GM13977 (cell line): ENCODE results near the gene NPTN.

Experiments used
- DNase-seq: peaks from one replicate; pipeline ENCODE4 v3.0.0; 2012; ENCODE audit warnings: low spot score
- in situ Hi-C: fragments of 300-500 bp; cut with MboI; formaldehyde crosslinking; loops from one replicate; pipeline ENCODE4 v1.12.0; 2022; ENCODE audit warnings: low sequenced_read_pairs, low pct_unique_long_range_greater_than_20kb, mixed read lengths, inconsistent platforms; ENCODE audit not compliant: unreplicated experiment
- TF ChIP-seq, protein P1 (sequence below): IDR thresholded peaks from 2 replicates; pipeline ENCODE4 v1.5.1; 2012; ENCODE audit warnings: mild to moderate bottlenecking, control low read depth; ENCODE audit not compliant: insufficient read depth; ENCODE audit errors: extremely low read depth, missing control alignments

NPTN gene

DNA sequence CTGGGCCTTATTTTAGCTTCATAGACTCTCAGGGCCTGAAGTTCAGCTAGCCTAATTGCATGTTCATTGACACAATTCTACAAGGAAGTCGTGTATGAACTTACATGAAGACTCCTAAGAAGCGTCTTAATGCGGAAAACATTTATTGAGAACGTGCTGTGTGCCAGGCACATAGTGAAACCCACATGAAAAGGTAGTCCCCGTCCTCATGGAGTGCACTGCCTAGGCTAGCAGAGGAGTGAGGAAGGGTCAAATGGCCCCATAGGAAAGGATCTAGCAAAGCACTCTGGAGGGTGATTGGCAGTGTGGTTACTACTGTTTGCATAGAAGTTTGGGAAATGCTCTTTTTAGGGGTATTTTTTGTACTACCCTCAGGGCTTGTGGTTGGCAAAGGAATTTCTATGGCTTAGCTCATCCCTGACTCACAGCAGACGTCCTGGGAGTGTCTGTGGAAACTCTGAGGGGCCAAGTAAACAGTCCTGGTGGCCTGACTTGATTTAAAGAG, 854 bp upstream of the NPTN start:
- TF ChIP-seq, protein P1, sequence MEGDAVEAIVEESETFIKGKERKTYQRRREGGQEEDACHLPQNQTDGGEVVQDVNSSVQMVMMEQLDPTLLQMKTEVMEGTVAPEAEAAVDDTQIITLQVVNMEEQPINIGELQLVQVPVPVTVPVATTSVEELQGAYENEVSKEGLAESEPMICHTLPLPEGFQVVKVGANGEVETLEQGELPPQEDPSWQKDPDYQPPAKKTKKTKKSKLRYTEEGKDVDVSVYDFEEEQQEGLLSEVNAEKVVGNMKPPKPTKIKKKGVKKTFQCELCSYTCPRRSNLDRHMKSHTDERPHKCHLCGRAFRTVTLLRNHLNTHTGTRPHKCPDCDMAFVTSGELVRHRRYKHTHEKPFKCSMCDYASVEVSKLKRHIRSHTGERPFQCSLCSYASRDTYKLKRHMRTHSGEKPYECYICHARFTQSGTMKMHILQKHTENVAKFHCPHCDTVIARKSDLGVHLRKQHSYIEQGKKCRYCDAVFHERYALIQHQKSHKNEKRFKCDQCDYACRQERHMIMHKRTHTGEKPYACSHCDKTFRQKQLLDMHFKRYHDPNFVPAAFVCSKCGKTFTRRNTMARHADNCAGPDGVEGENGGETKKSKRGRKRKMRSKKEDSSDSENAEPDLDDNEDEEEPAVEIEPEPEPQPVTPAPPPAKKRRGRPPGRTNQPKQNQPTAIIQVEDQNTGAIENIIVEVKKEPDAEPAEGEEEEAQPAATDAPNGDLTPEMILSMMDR: no peak
- no peak for DNase-seq
- in situ Hi-C loops: no loop called here

DNA sequence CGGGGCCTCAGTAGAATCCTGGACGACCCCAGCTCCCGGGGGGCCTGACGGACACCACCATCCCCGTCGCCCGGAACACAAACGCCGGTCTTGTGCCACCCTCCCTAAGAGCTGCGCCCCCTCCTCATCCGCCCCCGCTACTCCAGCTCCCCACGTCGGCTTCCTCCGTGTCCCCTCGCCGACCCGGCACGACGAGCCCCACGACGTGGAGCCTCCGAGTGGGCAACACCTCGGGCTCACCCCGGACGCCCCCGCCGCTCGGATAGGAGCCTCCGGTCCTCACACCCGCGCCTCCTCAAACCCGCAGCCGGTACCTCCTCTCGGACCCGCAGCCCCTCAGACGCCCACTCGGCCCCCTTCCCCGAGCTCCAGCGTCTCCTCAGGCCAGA, 525 bp downstream of the NPTN start:
- in situ Hi-C loops: no loop called here
- DNase-seq: peak; percentile 19
- TF ChIP-seq, protein P1: no peak

DNA sequence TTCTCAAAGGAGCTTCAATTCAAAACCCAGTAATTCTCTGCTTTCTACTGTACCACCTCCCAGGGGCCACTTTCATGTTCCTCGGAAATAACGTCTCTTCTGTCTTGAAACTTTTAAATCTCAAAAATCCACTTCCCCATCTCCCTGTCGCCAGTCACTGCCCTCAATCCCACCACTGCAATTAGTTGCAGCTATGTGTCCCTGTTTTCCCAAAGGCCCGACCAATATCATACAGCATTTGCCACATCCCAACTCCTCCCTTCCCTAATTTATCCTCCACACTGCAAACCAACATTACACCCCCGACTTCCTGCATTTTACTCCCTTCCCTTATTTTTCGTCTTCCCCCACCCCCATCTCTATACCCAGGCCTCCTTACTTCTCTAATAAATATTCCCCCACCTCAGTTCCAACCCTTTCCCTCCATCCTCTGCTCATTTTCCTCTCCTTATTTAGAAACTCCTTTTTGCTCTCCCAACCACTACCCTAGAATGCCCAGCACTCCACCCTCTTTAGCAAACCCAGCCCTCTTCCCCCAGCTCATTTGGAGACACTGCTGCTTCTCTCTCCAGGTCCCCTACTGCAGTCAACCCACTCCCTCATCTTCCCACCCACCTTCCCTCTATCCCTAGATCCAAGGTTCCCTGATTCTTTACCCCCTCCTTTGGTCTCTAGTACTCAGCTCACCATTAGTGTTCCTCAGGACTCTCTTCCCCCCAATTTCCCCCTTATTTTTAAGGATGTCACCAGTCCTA, 1.1 kb downstream of the NPTN start:
- no peak for DNase-seq
- TF ChIP-seq, protein P1: no peak
- in situ Hi-C loops: no loop called here

DNA sequence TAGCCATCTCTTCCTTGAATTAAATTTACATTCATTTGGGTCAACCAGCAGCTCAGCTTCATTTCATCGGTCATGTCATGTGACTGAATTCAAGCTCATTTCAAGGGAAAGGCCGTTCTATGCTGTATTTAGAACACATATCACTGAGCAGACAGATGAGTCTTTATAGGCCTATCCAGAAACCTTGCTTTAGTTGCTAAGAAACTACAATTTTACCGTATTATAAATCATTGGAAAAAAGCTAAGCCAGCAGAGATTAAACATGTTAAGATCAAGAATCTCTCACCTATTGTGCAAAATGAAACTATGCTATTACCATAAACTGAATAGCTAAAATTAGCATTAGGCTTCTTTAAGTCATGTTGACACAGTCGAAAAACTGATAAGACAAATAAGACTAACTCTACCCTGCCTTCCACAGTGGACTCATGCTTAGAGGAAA, 2.2 kb downstream of the NPTN start:
- in situ Hi-C loops: no loop called here
- DNase-seq: no peak
- TF ChIP-seq, protein P1: no peak

DNA sequence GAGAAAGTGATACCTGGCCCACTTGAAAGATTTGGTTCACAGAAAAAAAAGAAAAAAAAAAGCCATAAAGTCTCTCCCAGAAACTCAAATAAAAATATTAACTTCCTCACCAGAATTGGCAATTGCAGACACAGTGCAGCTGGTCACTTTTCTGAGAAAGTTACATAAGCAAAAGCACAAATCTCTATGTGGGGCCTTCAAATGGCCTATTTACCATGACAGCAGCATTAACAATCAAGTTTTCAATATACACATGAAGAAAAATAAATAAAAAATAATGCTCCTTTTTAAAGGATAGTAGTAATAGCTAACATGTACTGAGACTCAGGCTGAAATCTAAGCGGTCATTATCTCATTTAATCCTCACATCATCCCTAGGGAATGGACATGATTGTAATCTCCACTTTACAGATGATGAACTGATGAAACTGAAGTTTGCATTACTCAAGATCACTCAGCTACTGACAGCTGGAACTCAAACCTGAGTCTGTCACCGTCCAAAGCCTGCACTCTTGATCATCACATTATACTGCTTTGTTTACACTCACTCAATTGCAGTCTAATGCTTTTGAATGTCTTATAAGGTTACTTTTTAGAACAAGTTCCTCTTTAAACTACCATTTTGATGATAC, 3.3 kb downstream of the NPTN start:
- in situ Hi-C loops: no loop called here
- DNase-seq: no peak
- TF ChIP-seq, protein P1: no peak

DNA sequence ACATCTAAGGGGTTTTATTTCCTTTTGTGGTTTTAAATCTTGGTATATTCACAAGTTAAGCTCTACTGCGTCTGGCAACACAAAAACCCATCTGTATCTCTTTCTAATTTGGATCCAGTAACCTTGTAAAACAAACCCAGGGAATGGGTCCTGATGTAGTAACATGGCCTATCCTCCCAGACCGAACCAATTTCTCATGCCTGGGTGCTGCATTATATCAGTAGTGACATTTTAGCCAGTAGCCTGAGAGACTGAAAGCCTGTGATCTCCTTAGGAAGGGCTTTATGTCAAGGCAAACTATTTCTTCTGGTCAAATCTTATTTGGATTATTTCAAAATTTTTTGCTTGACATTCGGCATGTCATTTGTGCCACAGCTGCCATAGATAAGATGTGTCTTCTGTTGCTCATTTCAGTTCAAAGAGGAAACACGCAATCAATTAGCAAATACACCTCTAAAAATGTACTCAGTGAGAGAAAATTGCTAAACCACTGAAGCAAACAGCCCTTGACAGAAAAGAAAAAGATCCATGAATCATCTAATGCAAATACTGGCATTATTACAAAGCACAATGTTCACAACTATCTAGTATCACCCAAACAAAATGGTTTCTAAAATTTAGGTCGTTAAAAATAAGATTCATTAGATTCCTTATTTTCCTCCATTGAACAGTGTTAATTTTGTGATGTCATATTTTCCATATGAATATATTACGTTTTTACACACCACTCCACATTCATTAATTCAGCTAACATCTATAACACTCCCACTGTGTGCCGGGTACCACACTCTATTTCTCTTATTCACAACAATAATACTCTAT, 4.0 kb downstream of the NPTN start:
- TF ChIP-seq, protein P1: no peak
- no peak for DNase-seq
- in situ Hi-C loops: no loop called here
